ENCODE measurements around the gene FSD1. TPM values are rescaled to one million over a fixed set of nuclear protein-coding genes. Genes with fewer than 3 reads are reported as not detected.

Gene FSD1
- under 1 TPM in 2 of 4 donors, not detected in 2; 0.18 to 0.61 TPM for total RNA-seq

DNA sequence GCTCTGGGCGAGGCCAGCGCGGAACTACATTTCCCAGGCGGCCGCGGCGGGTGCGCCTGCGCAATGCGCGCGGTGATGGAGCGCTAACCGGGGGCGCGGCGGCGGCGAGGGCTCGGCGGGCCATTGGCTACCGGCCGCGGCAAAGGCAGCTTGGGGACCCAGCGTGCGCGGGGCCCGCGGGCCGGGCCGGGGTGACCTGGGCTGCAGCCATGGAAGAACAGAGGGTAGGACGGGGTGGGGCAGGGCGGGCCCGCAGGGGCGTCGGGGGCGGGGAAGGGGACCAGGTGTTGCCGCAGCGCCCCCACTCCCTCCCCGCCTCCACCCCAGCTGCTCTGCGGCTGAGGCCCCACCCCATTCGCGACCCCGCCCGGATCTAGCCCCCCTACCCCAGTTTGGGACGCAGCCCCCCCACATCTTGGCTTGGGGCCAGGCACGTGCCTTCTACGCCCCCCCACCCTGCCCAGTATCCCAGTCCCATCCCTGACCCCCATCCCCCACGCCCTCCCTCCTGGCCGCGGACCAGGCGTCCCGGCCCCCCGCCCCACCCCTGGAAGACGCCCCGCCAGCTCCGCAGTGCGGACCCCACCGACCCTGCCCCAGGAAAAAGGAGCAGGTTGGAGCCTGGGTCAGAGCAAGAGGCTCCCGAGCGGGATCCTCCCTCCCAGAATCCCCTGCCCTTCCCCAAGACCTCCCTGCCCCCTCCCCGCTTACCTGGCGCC is at the start of gene FSD1:
Gene FSD1, plus strand, starts transcription at position 61 of the 719 bp plus-strand sequence. Its CDS starts 149 bp downstream, at position 210.
- intact Hi-C loops (cut with DNase I), result no loop called here
- H3K27me3 ChIP-seq, result peaks cover 0 to 39% (median 0%) of the 10 kb centered on the region in 4 donors
- WGBS, 2 donors, result 0 to 11% methylated on average over 3 to 10 of the region's 63 CpGs

DNA sequence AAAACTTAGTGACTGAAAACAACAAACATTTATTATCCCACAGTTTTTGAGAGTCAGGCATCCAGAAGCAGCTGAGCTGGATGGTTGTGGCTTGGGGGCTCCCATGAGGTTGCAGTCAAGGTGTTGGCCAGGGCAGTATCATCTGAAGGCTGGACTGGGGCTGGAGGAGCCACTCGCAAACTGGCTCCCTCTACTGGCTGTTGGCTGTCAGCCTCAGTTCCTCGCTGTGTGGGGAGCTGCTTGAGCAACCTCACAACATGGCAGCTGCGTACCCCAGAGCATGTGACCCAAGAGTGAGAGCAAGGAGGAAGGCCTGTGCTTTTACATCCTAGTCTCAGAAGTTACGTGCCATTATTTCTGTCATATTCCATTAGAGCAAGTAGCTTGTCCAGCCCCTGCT is 47.8 kb upstream of the FSD1 start:
- WGBS, 2 donors, result 93 to 96% methylated on average over 3 of the region's 4 CpGs
- no peak overlapping the region for H3K27ac ChIP-seq
- H3K4me1 ChIP-seq, result no peaks in the 10 kb centered on the region
- H3K9me3 ChIP-seq, result peaks cover 0 to 7% (median 4%) of the 10 kb centered on the region in 3 donors
- intact Hi-C loops (cut with DNase I), result no loop called here
- no peaks in the 10 kb centered on the region for H3K27me3 ChIP-seq
- peaks cover 45 to 100% (median 51%) of the 10 kb centered on the region in 3 donors for H3K36me3 ChIP-seq
- TF ChIP-seq, protein P1, sequence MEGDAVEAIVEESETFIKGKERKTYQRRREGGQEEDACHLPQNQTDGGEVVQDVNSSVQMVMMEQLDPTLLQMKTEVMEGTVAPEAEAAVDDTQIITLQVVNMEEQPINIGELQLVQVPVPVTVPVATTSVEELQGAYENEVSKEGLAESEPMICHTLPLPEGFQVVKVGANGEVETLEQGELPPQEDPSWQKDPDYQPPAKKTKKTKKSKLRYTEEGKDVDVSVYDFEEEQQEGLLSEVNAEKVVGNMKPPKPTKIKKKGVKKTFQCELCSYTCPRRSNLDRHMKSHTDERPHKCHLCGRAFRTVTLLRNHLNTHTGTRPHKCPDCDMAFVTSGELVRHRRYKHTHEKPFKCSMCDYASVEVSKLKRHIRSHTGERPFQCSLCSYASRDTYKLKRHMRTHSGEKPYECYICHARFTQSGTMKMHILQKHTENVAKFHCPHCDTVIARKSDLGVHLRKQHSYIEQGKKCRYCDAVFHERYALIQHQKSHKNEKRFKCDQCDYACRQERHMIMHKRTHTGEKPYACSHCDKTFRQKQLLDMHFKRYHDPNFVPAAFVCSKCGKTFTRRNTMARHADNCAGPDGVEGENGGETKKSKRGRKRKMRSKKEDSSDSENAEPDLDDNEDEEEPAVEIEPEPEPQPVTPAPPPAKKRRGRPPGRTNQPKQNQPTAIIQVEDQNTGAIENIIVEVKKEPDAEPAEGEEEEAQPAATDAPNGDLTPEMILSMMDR (IDR thresholded peaks at IDR 0.05), result no peak
- TF ChIP-seq POLR2A (IDR thresholded peaks at IDR 0.05), result no peak
- DNase-seq, result no peak
- no peak overlapping the region for H3K4me3 ChIP-seq

More for the DNA sequence above, at the start of gene FSD1:
- Histone ChIP-seq H3K36me3 (no peaks in the 10 kb centered on the region), H3K4me3 (peak within 1 kb of the TSS in 3 of 4 donors; percentile 10 to 58 (median 41)), H3K4me1 (peaks cover 0 to 7% (median 6%) of the 10 kb centered on the region in 3 donors), H3K9me3 (no peaks in the 10 kb centered on the region), H3K27ac (no peak within 1 kb of the TSS)
- TF ChIP-seq, protein P1 (IDR thresholded peaks at IDR 0.05), result no peak
- no peak for TF ChIP-seq POLR2A (IDR thresholded peaks at IDR 0.05)
- DNase-seq, result no peak

DNA sequence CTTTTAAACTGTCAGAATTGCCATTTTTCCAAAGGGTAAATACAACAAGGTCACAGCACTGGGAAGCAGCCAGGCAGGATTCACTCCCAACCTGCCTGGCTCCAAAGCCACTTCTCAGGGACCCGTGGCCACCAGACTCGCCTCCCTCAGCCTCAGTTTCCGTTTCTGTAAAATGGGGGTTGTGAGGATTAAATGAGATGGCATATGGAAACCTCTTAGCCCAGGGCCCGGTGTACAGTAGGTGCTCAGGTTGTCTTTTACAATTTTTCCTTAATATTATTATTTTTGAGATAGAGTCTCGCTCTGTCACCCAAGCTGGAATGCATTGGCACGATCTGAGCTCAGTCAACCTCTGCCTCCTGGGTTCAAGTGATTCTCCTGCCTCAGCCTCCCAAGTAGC is 47.4 kb upstream of the FSD1 start:
- Histone ChIP-seq H3K4me3 (no peak overlapping the region), H3K4me1 (no peaks in the 10 kb centered on the region), H3K9me3 (peaks cover 0 to 7% (median 4%) of the 10 kb centered on the region in 3 donors), H3K27ac (no peak overlapping the region), H3K36me3 (peaks cover 49 to 100% (median 55%) of the 10 kb centered on the region in 3 donors), H3K27me3 (no peaks in the 10 kb centered on the region)
- no peak for DNase-seq
- intact Hi-C loops (cut with DNase I), result no loop called here
- TF ChIP-seq POLR2A (IDR thresholded peaks at IDR 0.05), result no peak
- TF ChIP-seq, protein P1 (IDR thresholded peaks at IDR 0.05), result no peak
- WGBS, 2 donors, result 82 to 90% methylated on average over 6 of the region's 6 CpGs

DNA sequence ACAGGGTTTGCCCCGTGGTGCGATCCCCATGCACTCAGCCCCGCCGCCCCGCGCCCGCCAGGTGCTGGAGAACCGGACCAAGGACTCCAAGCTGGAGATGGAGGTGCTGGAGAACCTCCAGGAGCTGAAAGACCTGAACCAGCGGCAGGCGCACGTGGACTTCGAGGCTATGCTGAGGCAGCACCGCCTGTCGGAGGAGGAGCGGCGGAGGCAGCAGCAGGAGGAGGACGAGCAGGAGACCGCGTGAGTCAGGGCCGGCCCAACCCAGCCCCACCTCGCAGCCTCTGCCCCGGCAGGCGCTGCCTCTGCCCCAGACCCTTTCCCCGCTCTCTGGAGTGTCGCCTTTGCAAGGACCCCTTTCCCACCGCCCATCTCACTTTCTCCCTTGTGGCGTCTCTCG is 46.2 kb upstream of the FSD1 start:
- intact Hi-C loops (cut with DNase I), result no loop called here
- H3K4me3 ChIP-seq, result no peak overlapping the region
- DNase-seq, result no peak
- H3K4me1 ChIP-seq, result no peaks in the 10 kb centered on the region
- H3K27ac ChIP-seq, result no peak overlapping the region
- no peaks in the 10 kb centered on the region for H3K27me3 ChIP-seq
- peaks cover 48 to 100% (median 60%) of the 10 kb centered on the region in 3 donors for H3K36me3 ChIP-seq
- 93 to 98% methylated on average over 13 to 18 of the region's 28 CpGs for WGBS, 2 donors
- TF ChIP-seq, protein P1 (IDR thresholded peaks at IDR 0.05), result no peak
- TF ChIP-seq POLR2A (IDR thresholded peaks at IDR 0.05), result no peak
- H3K9me3 ChIP-seq, result peaks cover 0 to 7% (median 4%) of the 10 kb centered on the region in 3 donors

DNA sequence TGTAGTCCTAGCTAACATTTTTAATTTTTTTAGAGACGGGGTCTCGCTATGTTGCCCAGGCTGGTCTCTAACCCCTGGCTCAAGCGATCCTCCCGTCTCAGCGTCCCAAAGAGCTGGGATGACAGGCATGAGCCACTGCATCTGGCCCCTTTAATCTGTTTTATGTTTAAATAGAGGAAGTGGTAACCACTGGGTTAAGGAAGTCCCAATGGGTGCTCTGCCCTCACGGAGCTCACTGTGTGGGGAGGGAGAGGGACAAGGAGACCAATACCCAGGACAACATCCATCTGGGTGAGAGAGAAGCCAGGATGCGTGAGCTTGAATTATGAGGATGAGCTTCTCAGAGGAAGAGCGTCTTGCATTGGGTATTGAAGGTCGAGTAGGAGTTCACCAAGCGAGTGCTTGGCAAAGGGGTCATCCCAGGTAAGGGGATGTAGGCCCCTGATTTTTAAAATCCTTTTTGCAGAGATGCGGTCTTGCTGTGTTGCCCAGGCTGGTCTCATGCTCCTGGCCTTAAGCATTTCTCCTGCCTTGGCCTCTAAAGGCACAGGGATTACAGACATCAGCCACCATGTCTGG is 43.7 kb upstream of the FSD1 start:
- no peak overlapping the region for H3K27ac ChIP-seq
- TF ChIP-seq, protein P1 (IDR thresholded peaks at IDR 0.05), result no peak
- TF ChIP-seq POLR2A (IDR thresholded peaks at IDR 0.05), result no peak
- H3K27me3 ChIP-seq, result no peaks in the 10 kb centered on the region
- H3K4me3 ChIP-seq, result no peak overlapping the region
- H3K4me1 ChIP-seq, result no peaks in the 10 kb centered on the region
- H3K36me3 ChIP-seq, result peaks cover 49 to 98% (median 51%) of the 10 kb centered on the region in 3 donors
- intact Hi-C loops (cut with DNase I), result no loop called here
- WGBS, 2 donors, result 92 to 94% methylated on average over 9 to 10 of the region's 11 CpGs
- no peak for DNase-seq
- peaks cover 0 to 7% (median 4%) of the 10 kb centered on the region in 3 donors for H3K9me3 ChIP-seq
